Neuronal stem cell (in vitro differentiated cells): ENCODE results near the gene BABAM2.

Experiments
- DNase-seq: peaks from one replicate; pipeline ENCODE4 v3.0.0-alpha.2; 2013; ENCODE audit warnings: low spot score
- H2AFZ ChIP-seq: one replicate; pipeline ENCODE4 v1.6.1; 2013; ENCODE audit warnings: mild to moderate bottlenecking, low read length, inconsistent platforms
- H2AK5ac ChIP-seq: 2 replicates; pipeline ENCODE4 v1.6.1; 2013; ENCODE audit warnings: low read depth, mild to moderate bottlenecking, inconsistent platforms, low read length, moderate library complexity, mixed read lengths
- H2BK120ac ChIP-seq: 2 replicates; pipeline ENCODE4 v1.6.1; 2013; ENCODE audit warnings: low read depth, mild to moderate bottlenecking, inconsistent platforms, low read length, moderate library complexity, mixed read lengths
- H2BK12ac ChIP-seq: one replicate; pipeline ENCODE4 v1.6.1; 2013; ENCODE audit warnings: low read length, inconsistent platforms
- H2BK15ac ChIP-seq: 2 replicates; pipeline ENCODE4 v1.6.1; 2013; ENCODE audit warnings: mild to moderate bottlenecking, low read length, inconsistent platforms, mixed read lengths
- H2BK5ac ChIP-seq: one replicate; pipeline ENCODE4 v1.6.1; 2013; ENCODE audit warnings: inconsistent platforms, mild to moderate bottlenecking, low read length, moderate library complexity
- H3K14ac ChIP-seq: one replicate; pipeline ENCODE4 v1.6.1; 2013; ENCODE audit warnings: low read length, inconsistent platforms
- H3K18ac ChIP-seq: 2 replicates; pipeline ENCODE4 v1.6.1; 2013; ENCODE audit warnings: low read length, inconsistent platforms
- H3K23ac ChIP-seq: 2 replicates; pipeline ENCODE4 v1.6.1; 2013; ENCODE audit warnings: low read depth, mild to moderate bottlenecking, mixed read lengths, low read length, inconsistent platforms; ENCODE audit not compliant: poor library complexity
- H3K27ac ChIP-seq: replicated peaks from 3 replicates; pipeline ENCODE4 v1.5.1; 2013; ENCODE audit warnings: low read length, inconsistent platforms
- H3K27me3 ChIP-seq, 3 experiments: 2 replicates each; pipeline ENCODE4 v1.6.1; 2013; ENCODE audit warnings: low read length in 3 of 3, mild to moderate bottlenecking in 2 of 3, inconsistent platforms in 1 of 3, low read depth in 1 of 3, mixed read lengths in 1 of 3, moderate library complexity in 1 of 3; ENCODE audit not compliant: control insufficient read depth in 3 of 3, insufficient read depth in 3 of 3
- H3K36me3 ChIP-seq, 2 donors: replicated peaks in 1 of 2; 2 replicates each; pipeline ENCODE4 v1.6.1; 2013; ENCODE audit warnings: low read length in 2 of 2; ENCODE audit not compliant: control insufficient read depth in 2 of 2, insufficient read depth in 2 of 2
- H3K4ac ChIP-seq: 2 replicates; pipeline ENCODE4 v1.6.1; 2013; ENCODE audit warnings: inconsistent platforms, mild to moderate bottlenecking, low read length, moderate library complexity
- H3K4me1 ChIP-seq, 2 donors: 1 replicate in 1 of 2; 2 replicates in 1 of 2; pipeline ENCODE4 v1.6.1; 2013; ENCODE audit warnings: low read length in 2 of 2, low read depth in 1 of 2; ENCODE audit not compliant: control insufficient read depth in 2 of 2, insufficient read depth in 1 of 2
- H3K4me2 ChIP-seq: one replicate; pipeline ENCODE4 v1.6.1; 2013; ENCODE audit warnings: mild to moderate bottlenecking, low read length, inconsistent platforms; ENCODE audit not compliant: insufficient read depth, poor library complexity, severe bottlenecking
- H3K4me3 ChIP-seq, 2 donors: 2 replicates each; pipeline ENCODE4 v1.5.1; 2013; ENCODE audit warnings: low read length in 2 of 2, mild to moderate bottlenecking in 2 of 2, inconsistent platforms in 1 of 2, moderate library complexity in 1 of 2
- H3K79me1 ChIP-seq: one replicate; pipeline ENCODE4 v1.6.1; 2013; ENCODE audit warnings: low read depth, mild to moderate bottlenecking, inconsistent platforms, low read length, moderate library complexity
- H3K9ac ChIP-seq: one replicate; pipeline ENCODE4 v1.6.1; 2013; ENCODE audit warnings: mild to moderate bottlenecking, low read depth, low read length, inconsistent platforms; ENCODE audit not compliant: poor library complexity
- H3K9me3 ChIP-seq, 2 donors: replicated peaks in 1 of 2; 2 replicates each; pipeline versions ENCODE3 to v1.6.1; 2013; ENCODE audit warnings: low read length in 2 of 2, mild to moderate bottlenecking in 2 of 2, inconsistent platforms in 1 of 2, low read depth in 1 of 2, mixed read lengths in 1 of 2, moderate library complexity in 1 of 2; ENCODE audit not compliant: control insufficient read depth in 2 of 2, insufficient read depth in 1 of 2
- H4K8ac ChIP-seq: one replicate; pipeline ENCODE4 v1.6.1; 2013; ENCODE audit warnings: low read depth, mild to moderate bottlenecking, inconsistent platforms, low read length, moderate library complexity
- H4K91ac ChIP-seq: one replicate; pipeline ENCODE4 v1.6.1; 2013; ENCODE audit warnings: low read length, low read depth, mild to moderate bottlenecking, inconsistent platforms; ENCODE audit not compliant: poor library complexity
- WGBS, 2 donors: extraction: QIAGEN DNeasy Blood & Tissue Kit; methylation state at CpG; one replicate each; pipeline ENCODE4 v1.1.7; 2013; ENCODE audit warnings: missing lambda C conversion rate in 2 of 2, mixed read lengths in 1 of 2; ENCODE audit not compliant: insufficient read length in 2 of 2, insufficient replicate concordance in 1 of 2; ENCODE audit errors: extremely low coverage in 2 of 2; 5-methylcytosine and 5-hydroxymethylcytosine counted together

Gene BABAM2

DNA sequence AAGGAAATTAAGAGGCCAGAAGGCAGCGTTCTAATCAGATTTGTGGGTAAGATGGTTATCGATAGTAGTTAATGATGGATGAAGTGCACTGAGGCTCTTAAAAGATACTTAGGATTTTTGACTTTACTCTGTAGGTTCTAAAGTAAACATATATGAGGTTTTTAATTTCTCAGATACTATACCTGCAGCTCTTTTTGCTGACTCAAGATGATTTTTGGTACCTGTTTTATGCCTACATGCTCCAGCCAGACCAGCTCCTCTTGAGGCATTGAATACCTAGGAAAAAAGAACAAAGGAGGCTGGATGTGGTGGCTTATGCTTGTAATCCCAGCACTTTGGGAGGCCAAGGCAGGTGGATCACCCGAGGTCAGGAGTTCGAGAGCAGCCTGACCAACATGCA, 260.5 kb downstream of the BABAM2 start:
- WGBS, 2 donors = no CpG with 5 or more reads among the region's 4 CpGs
- Histone ChIP-seq H2AFZ (no peak overlapping the region), H3K9ac (no peak overlapping the region), H3K23ac (no peak overlapping the region), H3K4me3 (no peak overlapping the region), H2BK12ac (no peak overlapping the region), H3K4me1 (peaks cover 0 to 2% of the 10 kb centered on the region in 2 donors), H3K4me2 (no peak overlapping the region), H2BK15ac (no peak overlapping the region), H3K36me3 (no peaks in the 10 kb centered on the region), H3K14ac (no peak overlapping the region), H4K8ac (no peak overlapping the region), H3K9me3 (peaks cover 2 to 8% of the 10 kb centered on the region in 2 donors), H3K4ac (no peak overlapping the region), H2BK5ac (no peak overlapping the region), H3K18ac (no peak overlapping the region), H3K27ac (no peak overlapping the region), H3K27me3 (no peaks in the 10 kb centered on the region), H3K79me1 (no peaks in the 10 kb centered on the region), H4K91ac (no peak overlapping the region), H2AK5ac (no peak overlapping the region), H2BK120ac (no peak overlapping the region)
- DNase-seq = no peak

DNA sequence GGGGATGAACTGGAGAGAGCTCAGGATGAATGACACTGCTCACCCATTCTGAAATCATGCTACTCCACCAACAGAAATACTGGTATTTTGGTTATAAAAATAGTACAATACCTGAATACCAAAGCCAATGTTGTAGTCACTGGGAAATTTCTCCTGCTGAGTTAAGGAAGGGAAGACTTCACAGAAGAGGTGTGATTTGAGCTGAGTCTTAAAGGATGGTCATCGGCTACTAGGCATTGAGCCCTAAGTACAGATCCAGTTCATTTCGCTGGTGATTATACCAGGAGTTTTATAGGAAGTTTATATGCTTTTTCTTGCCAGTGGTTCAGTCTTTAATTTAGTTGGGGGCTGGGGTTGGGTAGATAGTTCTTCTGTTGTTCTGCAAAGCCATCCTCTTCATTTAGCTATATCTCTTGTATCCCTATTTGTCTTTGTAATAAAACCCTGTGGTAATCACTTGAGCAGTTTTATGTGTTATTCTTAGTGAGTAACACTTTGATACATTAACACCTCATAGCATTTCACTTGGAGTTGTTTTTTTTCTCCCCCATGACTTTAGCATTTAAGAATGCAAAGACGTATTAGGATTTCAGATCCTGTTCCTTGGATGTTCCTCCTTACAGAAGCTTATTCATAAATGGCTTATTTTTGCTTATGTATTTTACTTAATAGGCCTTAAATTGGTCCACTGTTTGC, 262.2 kb downstream of the BABAM2 start:
- H4K91ac ChIP-seq = no peak overlapping the region
- no peak overlapping the region for H2BK120ac ChIP-seq
- no peak overlapping the region for H2BK5ac ChIP-seq
- no peaks in the 10 kb centered on the region for H3K27me3 ChIP-seq
- no peak overlapping the region for H3K27ac ChIP-seq
- H3K9ac ChIP-seq = no peak overlapping the region
- peaks cover 2 to 16% of the 10 kb centered on the region in 2 donors for H3K9me3 ChIP-seq
- H3K14ac ChIP-seq = no peak overlapping the region
- no peak overlapping the region for H4K8ac ChIP-seq
- no CpG with 5 or more reads among the region's 3 CpGs for WGBS, 2 donors
- no peak overlapping the region for H2BK12ac ChIP-seq
- no peak overlapping the region for H2AK5ac ChIP-seq
- H3K18ac ChIP-seq = no peak overlapping the region
- no peaks in the 10 kb centered on the region for H3K36me3 ChIP-seq
- no peak overlapping the region for H3K4me3 ChIP-seq
- DNase-seq = no peak
- H3K4me1 ChIP-seq = peaks cover 0 to 2% of the 10 kb centered on the region in 2 donors
- H2BK15ac ChIP-seq = no peak overlapping the region
- no peak overlapping the region for H3K4me2 ChIP-seq
- no peaks in the 10 kb centered on the region for H3K79me1 ChIP-seq
- H3K23ac ChIP-seq = no peak overlapping the region
- H3K4ac ChIP-seq = no peak overlapping the region
- no peak overlapping the region for H2AFZ ChIP-seq

DNA sequence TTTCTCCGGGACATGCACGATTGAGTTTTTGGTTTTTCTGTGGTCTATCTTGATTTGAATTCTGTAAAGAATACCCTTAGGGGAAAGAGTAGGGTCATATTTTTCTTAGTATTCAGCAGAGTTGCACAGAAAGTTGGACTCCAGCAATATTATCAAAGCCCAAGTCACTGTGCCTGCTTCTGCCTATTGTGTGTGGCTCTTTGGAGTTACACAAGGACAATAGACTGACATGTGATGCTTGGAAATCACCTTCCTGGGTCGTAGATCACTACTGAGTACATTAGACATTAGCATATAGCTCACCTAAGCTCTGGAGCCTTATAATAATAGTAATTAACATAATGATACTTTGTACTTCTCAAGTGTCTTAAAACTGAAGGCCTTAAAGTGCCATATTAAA, 263.3 kb downstream of the BABAM2 start:
- H2BK15ac ChIP-seq = no peak overlapping the region
- no CpG with 5 or more reads among the region's 3 CpGs for WGBS, 2 donors
- no peak overlapping the region for H2BK120ac ChIP-seq
- no peak overlapping the region for H3K27ac ChIP-seq
- H3K23ac ChIP-seq = no peak overlapping the region
- H3K14ac ChIP-seq = no peak overlapping the region
- no peak overlapping the region for H3K4ac ChIP-seq
- H2AFZ ChIP-seq = no peak overlapping the region
- H4K91ac ChIP-seq = no peak overlapping the region
- H3K4me2 ChIP-seq = no peak overlapping the region
- H3K9ac ChIP-seq = no peak overlapping the region
- no peak overlapping the region for H3K18ac ChIP-seq
- no peak overlapping the region for H2AK5ac ChIP-seq
- no peak overlapping the region for H2BK5ac ChIP-seq
- no peaks in the 10 kb centered on the region for H3K79me1 ChIP-seq
- H2BK12ac ChIP-seq = no peak overlapping the region
- H4K8ac ChIP-seq = no peak overlapping the region
- H3K36me3 ChIP-seq = no peaks in the 10 kb centered on the region
- no peaks in the 10 kb centered on the region for H3K27me3 ChIP-seq
- H3K4me1 ChIP-seq = no peaks in the 10 kb centered on the region
- peaks cover 2 to 16% of the 10 kb centered on the region in 2 donors for H3K9me3 ChIP-seq
- no peak for DNase-seq
- no peak overlapping the region for H3K4me3 ChIP-seq

DNA sequence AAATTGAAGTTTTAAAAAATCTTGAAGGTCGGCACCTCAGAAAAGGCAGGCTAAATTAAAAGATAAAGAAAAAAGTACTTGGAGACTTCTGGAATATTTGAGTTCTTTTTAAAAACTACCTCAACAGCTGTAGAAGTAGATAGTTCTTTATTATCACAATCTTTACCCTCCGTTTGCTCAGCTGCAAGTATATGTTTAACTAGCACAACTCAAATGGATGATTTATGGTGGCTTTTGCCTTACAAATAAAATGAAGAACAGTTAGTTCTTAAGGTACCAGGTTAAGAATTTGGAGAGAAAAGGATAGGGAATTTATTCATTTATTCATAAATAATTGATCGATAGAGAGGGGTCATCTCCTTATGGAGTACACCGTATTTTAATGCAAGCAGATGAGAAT, 264.6 kb downstream of the BABAM2 start:
- Histone ChIP-seq H2BK15ac (no peak overlapping the region), H3K79me1 (no peaks in the 10 kb centered on the region), H2BK5ac (no peak overlapping the region), H3K4ac (no peak overlapping the region), H3K4me3 (no peak overlapping the region), H3K27me3 (no peaks in the 10 kb centered on the region), H4K8ac (no peak overlapping the region), H3K23ac (no peak overlapping the region), H3K9ac (no peak overlapping the region), H3K14ac (no peak overlapping the region), H4K91ac (no peak overlapping the region), H3K27ac (no peak overlapping the region), H2AFZ (no peak overlapping the region), H2AK5ac (no peak overlapping the region), H2BK12ac (no peak overlapping the region), H3K18ac (no peak overlapping the region), H2BK120ac (no peak overlapping the region), H3K36me3 (no peaks in the 10 kb centered on the region), H3K4me2 (no peak overlapping the region), H3K4me1 (no peaks in the 10 kb centered on the region), H3K9me3 (peaks cover 2 to 16% of the 10 kb centered on the region in 2 donors)
- no CpG with 5 or more reads among the region's 4 CpGs for WGBS, 2 donors
- DNase-seq = no peak
